DMS53 treated with DMSO at 0.1 percent for 48 hours (cell line): ENCODE data around the gene DERL2.

Experiments used
- DNase-seq: peaks from one replicate; lab custom pipeline; 2025; ENCODE audit not compliant: unreplicated experiment; lab: John Stamatoyannopoulos, UW

The DERL2 gene

DNA sequence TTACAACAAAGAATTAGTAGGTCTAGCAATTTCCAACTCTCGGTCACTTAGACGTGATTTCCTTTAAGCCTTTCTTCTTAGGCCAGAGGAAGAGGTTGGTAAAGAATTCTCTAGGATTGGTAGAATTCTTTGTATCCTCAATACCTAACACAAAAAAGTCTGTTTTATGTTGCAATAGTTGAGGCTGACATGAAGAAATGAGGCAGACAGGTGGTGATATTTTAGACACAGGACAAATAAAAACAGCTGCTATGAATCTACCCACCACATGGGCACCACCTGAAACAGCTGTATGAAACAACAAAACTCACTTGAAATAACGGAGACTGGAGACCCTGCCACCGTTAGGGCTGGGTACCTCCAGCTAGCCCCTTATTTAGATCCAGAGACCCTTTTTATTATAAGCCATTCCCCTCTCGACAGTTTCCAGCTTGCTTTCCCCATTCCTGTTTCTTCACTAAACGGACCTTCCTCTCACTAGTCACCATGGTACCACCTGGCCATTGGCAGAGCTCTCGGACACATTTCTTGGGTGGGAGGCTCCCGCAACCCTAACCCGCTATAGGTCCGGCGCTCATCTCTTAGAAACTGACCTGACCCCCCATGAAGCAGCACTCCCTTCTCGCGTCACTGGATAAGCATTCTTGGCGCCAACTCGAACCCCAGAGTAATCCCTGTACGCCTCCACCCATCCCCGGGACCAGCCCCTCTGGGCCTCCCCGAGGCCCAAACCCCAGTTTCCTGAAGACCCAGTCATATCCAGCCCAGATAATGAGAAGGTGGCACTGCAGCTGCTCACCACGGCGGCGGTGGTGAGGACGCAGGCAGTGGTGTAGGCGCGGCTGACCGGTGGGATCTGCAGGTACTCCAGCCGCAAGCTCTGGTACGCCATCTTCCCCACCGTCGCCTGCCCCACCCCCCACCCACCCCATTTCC lies at the start of gene DERL2:
Gene DERL2 (minus strand): TSS at position 909 of the 936 bp plus-strand sequence. CDS start 17 bp downstream, at position 892.
- DNase-seq, result no peak

DNA sequence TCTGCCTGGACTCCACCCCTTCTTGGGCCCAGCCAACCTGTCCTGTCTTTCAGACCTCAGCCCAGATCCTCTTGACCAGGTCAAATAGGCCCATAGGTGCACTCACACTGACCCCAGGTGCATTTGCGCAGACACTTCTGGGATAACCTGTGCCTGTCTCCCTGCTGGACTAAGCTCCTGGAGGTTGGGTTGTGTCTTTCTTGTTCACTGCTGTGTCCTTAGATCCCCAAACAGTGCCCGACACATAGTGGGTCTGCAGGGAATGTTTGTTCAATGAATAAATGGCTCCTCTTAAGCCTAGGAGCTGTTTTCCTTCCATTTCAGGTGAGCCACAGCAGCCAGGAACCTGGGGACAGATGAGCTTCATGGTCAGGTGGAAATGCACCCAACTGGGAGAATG lies 49.5 kb upstream of the DERL2 start:
- DNase-seq, result no peak

DNA sequence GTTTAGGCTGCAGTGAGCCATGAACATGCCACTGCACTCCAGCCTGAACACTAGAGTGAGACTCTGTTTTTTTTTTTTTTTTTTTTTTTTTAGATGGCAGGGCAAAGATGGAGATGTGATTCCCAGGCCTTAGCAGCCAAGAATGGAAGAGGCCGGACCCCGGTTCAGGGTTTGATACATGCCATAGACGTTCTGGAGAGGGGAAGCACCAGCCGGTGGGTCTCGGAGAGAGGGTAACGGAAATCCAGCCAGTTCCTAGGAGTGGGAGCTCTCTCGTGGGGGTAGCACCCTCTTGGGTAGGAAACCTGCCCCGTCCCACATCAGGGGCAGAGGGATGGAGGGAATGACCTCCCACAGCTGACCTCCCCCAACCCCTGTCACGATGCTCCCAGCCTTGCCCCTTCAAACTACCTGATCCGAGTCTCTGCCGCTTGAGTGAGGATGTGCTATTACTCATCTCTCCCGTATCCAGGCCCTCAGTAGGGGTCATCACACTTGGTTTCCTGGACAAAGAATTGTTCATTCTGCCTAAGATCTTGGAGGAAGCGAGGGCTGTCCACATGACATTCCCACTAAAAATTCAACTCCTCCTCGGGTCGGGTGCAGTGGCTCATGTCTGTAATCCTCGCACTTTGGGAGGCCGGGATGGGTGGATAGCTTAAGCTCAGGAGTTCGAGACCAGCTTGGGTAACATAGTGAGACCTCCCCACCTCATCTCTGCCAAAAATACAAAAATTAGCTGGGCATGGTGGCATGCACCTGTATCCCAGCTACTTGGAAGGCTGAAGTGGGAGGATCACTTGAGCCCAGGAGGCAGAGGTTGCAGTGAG lies 47.7 kb upstream of the DERL2 start:
- DNase-seq, result no peak

DNA sequence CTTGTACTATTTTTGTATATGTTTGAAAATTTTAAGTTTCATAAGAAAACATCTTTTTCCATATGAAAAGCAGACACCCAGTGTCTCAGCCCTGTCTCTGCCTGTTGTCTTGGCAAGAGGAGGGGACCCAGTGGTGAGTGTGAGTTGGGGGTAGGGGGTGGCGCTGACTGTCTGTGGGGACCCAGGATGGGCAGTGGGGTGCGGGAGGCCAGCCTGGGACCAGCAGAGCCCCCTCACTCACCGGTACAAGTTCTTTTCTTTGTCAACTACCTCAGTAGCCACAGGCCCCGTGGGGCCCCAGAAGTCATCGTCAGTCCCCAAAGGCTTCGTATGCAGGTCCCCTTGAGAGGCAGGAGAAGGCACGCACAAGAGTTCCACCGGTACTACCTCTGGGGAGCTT lies 46.6 kb upstream of the DERL2 start:
- no peak for DNase-seq

DNA sequence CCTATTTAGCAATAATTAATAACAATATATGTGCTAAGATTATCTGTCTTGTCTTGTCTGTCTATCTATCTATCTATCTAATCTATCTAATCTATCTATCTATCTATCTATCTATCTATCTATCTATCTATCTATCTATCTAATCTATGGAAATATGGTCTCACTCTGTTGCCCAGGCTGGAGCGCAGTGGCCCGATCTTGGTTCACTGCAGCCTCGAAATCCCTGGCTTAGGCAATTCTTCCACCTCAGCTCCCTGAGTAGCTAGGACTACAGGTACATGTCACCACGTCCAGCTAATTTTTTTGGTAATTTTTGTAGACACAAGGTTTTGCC lies 45.1 kb upstream of the DERL2 start:
- DNase-seq, result no peak

DNA sequence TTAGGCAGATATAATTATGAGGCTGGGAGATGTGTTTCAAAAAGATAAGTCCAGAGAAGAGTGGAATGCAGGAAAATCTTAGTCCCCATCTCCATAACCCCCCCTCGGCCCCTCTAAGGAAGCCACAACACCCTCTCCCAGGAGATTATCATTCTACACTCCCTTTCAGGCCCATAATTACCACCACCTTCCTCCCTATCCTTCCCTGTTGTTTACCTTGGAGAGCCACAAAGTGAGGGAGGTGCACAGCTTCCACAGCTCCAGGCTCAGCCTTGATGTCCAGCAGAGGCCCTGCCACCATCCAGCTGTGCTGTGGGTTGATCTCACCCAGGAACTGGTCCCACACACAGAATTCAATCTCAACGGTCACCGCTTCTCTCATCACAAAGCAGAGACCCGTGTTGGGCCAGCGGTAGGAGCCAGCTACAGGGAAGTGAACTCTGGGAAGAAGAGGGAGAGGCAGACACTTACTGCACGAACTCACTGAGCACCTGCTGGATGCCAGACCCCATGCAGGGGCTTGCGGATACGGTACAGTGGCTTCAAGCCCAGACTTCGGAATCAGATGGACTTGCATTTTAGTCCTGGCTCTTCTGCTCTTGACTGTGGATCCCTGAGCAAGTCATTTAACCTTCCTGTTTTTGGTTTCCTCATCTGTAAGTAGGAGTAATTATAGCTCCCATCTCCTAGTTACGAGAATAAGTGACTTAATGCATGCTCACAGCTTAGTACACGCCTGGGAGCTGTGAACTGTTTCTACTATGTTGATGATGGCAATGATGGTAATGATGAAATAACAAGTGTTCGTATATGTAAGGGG lies 44.5 kb upstream of the DERL2 start:
- no peak for DNase-seq

DNA sequence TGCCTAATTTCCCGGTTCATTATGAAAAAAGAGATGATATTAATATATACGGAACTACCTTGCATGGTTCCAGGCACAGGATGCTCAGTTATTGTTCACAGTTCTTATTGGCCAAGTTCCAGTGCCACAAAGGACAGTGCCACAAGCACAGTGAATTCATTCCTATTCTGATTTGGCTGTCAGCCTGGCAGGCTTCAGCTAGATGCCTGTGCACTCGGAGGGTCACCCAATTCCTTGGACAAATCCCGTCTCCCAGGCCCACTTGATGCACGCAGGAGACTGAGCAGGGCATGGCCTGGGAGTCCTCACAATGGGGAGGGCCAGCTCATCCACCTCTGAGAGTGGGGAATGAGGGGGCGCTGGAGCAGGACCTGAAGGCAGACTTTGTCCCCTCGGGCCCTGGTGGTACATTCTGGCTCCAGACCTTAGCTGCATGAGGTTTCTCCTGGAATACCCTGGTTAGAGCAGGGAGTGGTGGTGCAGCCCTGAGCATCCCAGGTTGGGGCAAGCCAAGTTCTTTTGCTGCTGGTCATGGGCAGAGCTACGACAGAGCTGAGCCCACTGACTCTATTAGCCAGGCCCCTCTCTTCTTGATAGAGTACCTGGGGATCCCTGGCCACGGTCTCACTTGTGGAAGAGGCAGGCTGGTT lies 41.7 kb upstream of the DERL2 start:
- no peak for DNase-seq

DNA sequence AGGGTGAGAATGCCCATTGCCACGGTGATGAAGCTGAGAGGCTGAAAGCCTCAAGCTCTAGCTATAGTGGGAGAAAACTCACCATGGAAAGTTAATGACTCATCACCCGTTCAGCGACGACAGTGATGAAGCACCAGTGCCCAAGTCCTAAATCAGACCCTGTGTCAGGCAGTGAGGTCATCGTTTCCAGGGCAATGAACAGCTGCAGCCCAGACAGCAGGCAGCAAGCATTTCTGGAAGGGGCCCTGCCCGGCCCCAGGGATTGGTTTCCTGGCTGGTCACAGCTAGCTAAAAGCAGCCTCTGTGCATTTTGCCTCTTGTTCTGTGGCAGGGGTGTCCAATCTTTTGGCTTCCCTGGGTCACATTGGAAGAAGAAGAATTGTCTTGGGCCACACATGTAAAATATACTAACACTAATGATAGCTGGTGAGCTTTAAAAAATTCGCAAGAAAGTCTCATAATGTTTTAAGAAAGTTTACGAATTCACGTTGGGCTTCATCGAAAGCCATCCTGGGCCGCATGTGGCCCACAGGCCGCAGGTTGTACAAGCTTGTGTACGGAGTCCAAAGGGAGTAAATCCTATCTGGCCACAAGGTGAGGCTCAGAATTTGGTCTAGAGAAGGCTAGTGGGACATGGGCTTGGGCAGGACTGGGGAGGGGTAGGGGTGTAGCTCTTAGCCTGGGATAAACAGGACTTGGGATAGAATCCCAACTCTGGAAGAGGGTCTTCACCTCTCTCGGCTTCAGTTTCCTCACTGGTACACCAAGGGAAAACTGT lies 41.0 kb upstream of the DERL2 start:
- peak; percentile 26 for DNase-seq

DNA sequence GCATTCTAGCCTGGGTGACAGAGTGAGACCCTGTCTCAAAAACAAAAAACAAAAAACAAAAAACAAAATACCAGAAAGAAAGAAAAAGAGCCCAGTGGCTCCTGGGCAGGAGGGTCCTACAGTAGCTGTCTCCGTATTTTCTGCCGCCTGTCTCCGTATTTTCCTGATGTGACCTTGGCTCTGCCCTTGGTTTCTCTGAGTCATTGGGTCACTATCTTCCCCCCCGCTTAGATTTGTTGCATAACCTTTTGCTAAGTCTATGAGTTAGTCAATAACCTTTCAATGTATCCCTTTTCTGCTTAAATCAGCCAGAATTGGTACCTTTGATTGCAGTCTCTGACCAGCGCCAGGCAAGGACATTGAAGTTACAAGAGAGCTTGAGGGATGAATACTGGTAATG lies 37.3 kb upstream of the DERL2 start:
- no peak for DNase-seq

DNA sequence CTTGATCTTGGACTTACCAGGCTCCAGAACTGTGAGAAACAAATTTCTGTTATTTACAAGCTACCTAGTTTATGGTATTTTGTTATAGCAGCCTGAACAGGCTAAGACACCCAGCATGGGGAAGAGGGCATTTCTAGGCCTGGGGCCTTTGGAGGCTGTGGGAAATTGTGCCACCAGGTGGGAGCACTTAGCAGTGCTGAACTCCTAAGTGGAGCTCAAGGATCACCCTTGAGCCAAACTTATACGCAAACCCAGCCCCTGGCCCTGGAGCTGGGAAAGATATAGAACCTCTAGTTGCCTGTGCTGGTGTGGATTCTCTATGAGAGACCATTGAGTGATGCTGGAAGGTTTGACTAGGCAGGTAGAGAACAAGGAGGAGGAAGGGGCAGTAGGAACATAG lies 36.5 kb upstream of the DERL2 start:
- no peak for DNase-seq

DNA sequence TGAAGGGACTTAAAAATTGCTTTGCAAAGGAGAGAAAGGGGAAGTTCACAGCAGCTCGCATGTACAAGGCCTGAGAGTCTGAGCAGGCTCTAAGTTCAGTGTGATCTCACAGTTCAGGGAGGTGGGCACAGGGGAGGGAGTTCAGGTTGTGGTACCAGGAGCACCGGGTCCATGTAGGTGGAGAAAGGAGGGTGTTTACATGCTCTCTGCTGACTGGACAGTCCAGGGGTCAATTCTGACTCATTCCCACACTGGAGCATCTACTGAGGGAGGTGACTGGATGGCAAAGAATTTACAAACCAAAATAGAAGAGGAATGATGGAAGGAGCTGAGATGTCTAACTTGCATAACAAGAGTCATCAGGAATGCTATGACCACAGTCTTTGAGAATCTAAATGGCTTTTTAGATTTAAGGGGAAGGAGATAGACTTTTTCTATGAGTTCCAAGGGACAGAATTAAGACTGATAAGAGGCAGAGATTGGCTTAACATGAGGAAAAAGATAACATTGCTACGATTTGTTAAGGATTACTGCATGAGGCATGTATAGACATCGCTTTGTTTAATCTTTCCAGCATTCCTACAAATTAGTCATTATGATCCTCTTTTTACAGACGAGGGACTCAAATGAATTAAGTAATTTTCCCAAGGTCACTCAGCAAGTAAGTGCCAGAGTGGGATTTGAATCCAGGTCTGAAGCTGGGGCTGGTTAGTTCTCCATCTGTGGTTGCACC lies 30.2 kb upstream of the DERL2 start:
- DNase-seq, result no peak

DNA sequence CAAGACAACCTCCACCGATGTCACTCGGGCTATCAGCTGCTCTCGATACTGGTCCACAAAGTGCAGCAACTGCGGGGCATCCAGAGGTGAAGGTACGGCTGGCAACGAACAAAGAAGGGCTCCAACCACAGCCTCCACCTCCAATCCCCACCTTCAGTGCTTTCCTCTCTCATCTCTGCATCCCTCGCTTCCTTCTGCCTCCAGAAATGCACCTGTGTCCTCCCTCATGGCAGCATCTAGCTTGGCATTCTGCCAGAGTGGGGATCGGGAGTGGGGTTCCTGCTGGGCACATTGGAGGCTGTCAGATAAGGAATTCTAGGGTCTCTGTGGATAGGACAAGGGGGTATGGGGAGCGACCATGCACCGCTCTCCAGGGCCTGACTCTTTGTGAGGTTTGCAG lies 29.0 kb upstream of the DERL2 start:
- DNase-seq, result no peak

DNA sequence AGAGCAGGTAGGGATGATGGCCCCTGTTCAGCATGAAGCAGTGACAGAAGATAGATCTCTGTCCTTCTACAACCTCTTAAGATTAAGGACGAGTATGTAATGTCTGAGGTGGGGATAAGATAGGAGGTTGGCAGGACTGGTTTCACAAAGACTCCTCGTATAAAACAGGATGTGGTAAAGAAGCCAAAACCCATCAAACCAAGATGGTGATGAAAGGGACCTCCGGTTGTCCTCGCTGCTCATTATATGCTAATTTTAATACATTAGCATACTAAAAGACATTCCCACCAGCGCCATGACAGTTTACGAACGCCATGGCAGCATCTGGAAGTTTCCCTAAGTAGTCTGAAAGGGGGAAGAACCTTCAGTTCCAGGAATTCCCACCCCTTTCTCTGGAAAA lies 27.6 kb upstream of the DERL2 start:
- DNase-seq, result no peak

DNA sequence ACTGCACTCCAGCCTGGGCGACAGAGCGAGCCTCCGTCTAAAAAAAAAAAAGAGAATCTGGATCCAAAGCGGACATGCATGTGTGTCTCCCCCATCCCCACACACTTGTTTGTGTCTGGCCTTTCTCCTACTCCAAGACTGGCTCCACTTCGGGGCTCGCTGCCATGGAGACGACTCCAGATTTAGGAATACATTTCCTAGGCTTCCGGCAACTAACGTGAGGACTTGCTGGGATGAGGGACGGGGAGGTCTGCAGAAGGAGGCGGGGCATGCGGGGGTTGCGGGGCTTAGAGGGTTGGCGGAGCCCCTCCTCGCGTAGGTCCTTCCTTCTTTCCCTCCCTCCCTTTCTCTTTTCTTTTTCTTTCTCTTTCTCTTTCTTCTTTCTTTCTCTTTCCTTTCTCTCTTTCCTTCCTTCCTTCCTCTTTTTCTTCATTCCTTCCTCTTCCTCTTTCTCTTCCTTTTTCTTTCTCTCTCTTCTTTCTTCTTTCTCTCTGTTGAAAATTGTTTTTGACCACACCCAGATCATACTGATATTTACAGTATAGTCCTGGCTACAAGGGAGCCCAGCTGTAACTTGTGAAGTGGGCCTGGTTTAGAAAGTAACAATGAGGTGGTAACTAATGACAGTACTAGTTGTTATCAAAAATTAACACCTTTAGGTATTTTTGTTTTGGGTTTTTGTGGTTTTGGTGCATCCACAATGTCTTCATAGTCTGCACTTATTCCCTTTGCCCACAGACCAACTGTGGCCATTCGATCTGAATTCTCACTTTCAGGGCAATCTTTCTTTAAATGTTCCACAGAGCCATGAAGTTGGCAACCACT lies 25.6 kb upstream of the DERL2 start:
- DNase-seq, result no peak

DNA sequence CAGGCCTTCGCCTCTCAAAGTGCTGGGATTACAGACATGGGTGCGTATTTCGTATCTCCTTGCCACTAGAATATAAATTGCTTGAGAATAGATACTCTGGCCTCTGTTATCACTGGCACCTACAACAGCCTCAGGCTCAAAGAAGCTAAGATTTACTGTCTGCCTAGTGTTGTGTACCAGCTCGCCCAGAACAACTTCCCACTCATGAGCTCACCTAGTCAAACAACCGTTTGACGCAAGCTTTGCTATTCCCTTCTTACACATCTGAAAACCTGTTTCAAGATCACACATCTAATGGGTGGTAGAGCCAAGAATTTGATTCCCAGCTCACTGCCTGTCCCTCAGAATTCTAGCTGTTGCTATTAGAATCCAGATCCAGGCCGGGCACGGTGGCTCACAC lies 24.8 kb upstream of the DERL2 start:
- DNase-seq, result no peak

DNA sequence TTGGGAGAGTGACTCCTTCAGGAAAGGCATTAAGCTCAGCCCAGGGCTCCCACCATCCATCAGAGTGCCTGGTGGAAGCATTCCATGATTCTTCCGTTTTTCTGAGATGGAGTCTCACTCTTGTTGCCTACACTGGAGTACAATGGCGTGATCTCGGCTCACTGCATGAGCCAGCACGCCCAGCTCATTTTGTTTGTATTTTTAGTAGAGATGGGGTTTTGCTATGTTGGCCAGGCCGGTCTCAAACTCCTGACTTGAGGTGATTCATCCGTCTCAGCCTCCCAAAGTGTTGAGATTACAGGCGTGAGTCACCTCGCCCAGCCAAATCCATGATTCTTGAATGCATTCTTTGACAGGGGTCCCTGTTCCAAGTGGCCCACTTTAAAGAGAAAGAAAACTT lies 23.5 kb upstream of the DERL2 start:
- DNase-seq, result no peak

DNA sequence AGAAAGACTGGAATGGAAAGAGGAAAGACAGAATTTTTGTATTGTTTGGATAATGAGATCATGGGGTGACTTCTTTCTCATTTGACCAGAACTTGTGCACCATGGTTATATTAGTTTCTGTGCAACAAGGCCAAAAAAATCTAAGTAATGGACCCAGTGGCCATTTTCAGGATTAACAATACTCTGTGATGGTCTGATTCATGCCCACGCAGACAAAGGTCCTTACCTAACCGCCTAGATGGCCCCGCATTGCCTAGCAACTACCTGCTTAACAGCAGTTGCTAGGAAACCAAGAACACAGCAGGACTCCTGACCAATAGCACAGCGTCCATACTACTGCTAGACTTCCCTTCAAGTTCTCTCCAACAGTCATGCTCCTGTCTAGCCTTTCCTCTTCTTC lies 22.8 kb upstream of the DERL2 start:
- peak; percentile 9 for DNase-seq

DNA sequence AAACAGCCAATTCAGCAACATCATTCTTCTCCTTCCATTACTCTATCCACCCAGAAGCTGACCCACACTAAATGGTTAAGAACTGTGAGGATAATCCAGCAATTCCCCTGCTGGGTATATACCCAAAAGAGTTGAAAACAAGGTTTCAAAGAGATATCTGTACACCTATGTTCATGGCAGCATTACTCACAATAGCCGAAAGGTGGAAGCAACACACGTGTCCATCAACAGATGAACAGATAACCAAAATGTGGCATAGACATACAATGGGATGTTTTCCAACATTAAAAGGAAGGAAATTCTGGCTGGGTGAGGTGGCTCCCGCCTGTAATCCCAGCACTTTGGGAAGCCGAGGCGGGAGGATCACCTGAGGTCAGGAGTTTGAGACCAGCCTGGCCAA lies 20.3 kb upstream of the DERL2 start:
- no peak for DNase-seq

DNA sequence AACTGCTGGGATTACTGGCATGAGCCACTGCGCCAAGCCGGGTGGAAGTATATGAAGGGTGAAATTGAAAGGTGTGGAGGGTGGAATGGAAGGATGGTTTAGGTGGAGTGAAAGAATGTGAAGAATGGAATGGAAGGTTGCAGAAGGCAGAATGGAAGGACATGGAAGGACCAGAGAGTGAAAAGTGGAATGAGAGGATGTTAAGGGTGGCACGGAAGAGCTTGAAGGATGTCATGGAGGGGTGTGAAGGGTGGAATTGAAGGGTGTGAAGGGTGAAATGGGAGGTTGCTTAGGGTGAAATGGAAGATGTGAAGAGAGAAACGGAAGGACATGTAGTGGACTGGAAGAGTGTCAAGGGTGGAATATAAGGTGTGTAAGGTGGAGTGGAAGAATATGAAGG lies 16.6 kb upstream of the DERL2 start:
- DNase-seq, result no peak
